T-cell (primary cell): ENCODE measurements around the gene BAIAP2L1. TPM values are rescaled to one million over a fixed set of nuclear protein-coding genes. Genes with fewer than 3 reads are reported as not detected.

Source experiments
- ATAC-seq, 4 experiments: fragments of 200-7000 bp in 3 of 4; fragments of 150-1000 bp in 1 of 4; cut with Tn5 transposase; replicated peaks in 1 of 4; 1 replicate in 3 of 4; 2 replicates in 1 of 4; pipeline ENCODE4 v1.10.0; 2021; ENCODE audit warnings: moderate library complexity in 3 of 4, mild to moderate bottlenecking in 2 of 4, moderate number of reproducible peaks in 1 of 4
- CTCF ChIA-PET, 2 donors: fragments of 300-600 bp; sonication (Branson Sonifier 250); formaldehyde crosslinking; loops; one replicate each; lab custom pipeline; 2022; ENCODE audit warnings: antibody characterized with exemption in 2 of 2; lab: Charles Lee
- POLR2A ChIA-PET, 2 donors: fragments of 300-600 bp; sonication (Branson Sonifier 250); formaldehyde crosslinking; loops; one replicate each; lab custom pipeline; 2022; ENCODE audit warnings: antibody characterized with exemption in 2 of 2; lab: Charles Lee
- DNase-seq, 35 experiments: peaks; one replicate each; pipeline versions ENCODE4 v3.0.0 to v3.0.0-alpha.2; 2013 to 2023
- H3K27ac ChIP-seq: one replicate; pipeline ENCODE4 v1.5.1; 2013; ENCODE audit warnings: low read length
- H3K27me3 ChIP-seq, 2 experiments: replicated peaks in 1 of 2; 1 replicate in 1 of 2; 2 replicates in 1 of 2; pipeline versions ENCODE4 v1.6.1 to v1.7.0; 2013; ENCODE audit warnings: low read length in 1 of 2, mixed read lengths in 1 of 2; ENCODE audit not compliant: control insufficient read depth in 2 of 2, insufficient read depth in 2 of 2; ENCODE audit errors: extremely low read depth in 1 of 2
- H3K36me3 ChIP-seq, 2 donors: 1 replicate in 1 of 2; 2 replicates in 1 of 2; pipeline versions ENCODE4 v1.6.1 to v1.7.0; 2013; ENCODE audit warnings: low read length in 1 of 2; ENCODE audit not compliant: control insufficient read depth in 2 of 2, insufficient read depth in 1 of 2; ENCODE audit errors: extremely low read depth in 1 of 2
- H3K4me1 ChIP-seq, 2 experiments: 1 replicate in 1 of 2; 2 replicates in 1 of 2; pipeline versions ENCODE4 v1.6.1 to v1.7.0; 2013; ENCODE audit warnings: low read length in 2 of 2, mixed read lengths in 1 of 2; ENCODE audit not compliant: insufficient read depth in 2 of 2, control insufficient read depth in 1 of 2; ENCODE audit errors: extremely low read depth in 1 of 2
- H3K4me3 ChIP-seq, 2 donors: 1 replicate in 1 of 2; 2 replicates in 1 of 2; pipeline versions ENCODE4 v1.5.1 to v1.7.0; 2013; ENCODE audit warnings: mild to moderate bottlenecking in 2 of 2, low read length in 1 of 2, moderate library complexity in 1 of 2; ENCODE audit not compliant: control insufficient read depth in 1 of 2; ENCODE audit errors: extremely low read depth in 1 of 2
- H3K9me3 ChIP-seq: 2 replicates; pipeline ENCODE4 v1.7.0; 2013
- H3K27ac Mint-ChIP-seq, 2 donors: one replicate each; pipeline ENCODE4 v1.8.0; 2020 to 2021; ENCODE audit warnings: mild to moderate bottlenecking in 2 of 2, mixed read lengths in 2 of 2
- H3K27me3 Mint-ChIP-seq, 2 donors: one replicate each; pipeline ENCODE4 v1.8.0; 2021 to 2022; ENCODE audit warnings: mixed read lengths in 2 of 2
- H3K36me3 Mint-ChIP-seq: one replicate; pipeline ENCODE4 v1.8.0; 2021; ENCODE audit warnings: mixed read lengths
- H3K4me1 Mint-ChIP-seq, 3 donors: one replicate each; pipeline ENCODE4 v1.8.0; 2020 to 2022; ENCODE audit warnings: mixed read lengths in 3 of 3, mild to moderate bottlenecking in 1 of 3
- H3K4me3 Mint-ChIP-seq, 3 donors: one replicate each; pipeline ENCODE4 v1.8.0; 2020 to 2022; ENCODE audit warnings: mild to moderate bottlenecking in 3 of 3, mixed read lengths in 3 of 3, moderate library complexity in 3 of 3
- H3K9me3 Mint-ChIP-seq, 3 donors: one replicate each; pipeline ENCODE4 v1.8.0; 2020 to 2022; ENCODE audit warnings: mixed read lengths in 3 of 3
- WGBS: methylation state at CpG from one replicate; pipeline ENCODE4 v1.1.5; 2013; ENCODE audit warnings: missing lambda C conversion rate; ENCODE audit not compliant: insufficient coverage; 5-methylcytosine and 5-hydroxymethylcytosine counted together
- total RNA-seq, 35 experiments: library from RNA in 6 of 35; stranded (reverse) in 6 of 35; fragments of 120-200 nt in 1 of 35; gene quantifications; one replicate each; pipeline versions ENCODE4 v1.2.1 to v1.2.4 and lab custom pipeline; 2013 to 2026

BAIAP2L1 gene
- total RNA-seq, 5 donors from 2014 or later (not counting 1 experiment from before 2014, with no cell fraction given): 0.92 to 2.6 (median 1.5) TPM

DNA sequence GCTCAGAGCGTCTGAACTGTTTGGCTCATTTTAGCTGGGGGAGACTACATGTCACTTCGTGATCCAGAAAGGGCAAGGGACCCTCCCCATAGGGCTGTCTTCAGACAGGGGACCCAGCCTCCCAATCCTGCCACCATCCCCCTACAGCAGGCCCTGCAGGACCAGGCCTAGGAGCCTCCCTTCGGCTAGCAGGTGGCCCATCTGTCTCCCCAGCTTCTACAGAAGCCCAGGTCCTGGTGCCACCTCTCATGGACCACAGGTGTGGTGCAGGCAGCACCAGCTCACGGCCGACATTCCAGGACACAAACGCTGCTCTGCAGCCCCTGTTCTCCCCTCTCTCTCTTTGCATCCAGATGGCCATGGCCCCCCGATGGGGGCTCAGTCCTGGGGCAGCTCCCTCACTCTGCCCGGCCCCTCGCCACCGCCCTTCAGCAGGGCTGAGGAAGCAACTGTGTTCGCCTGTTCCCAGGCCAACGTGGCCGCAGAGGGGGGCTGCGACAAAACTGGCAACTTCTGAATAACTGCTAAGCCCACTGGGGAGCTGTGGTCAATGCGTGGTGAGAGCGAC, 159.1 kb downstream of the BAIAP2L1 start:
- H3K27me3 Mint-ChIP-seq: no peaks in the 10 kb centered on the region
- no peak overlapping the region for H3K4me3 Mint-ChIP-seq
- no peak overlapping the region for H3K27ac Mint-ChIP-seq
- H3K27ac ChIP-seq: no peak overlapping the region
- H3K9me3 ChIP-seq: no peaks in the 10 kb centered on the region
- peaks cover 32 to 66% of the 10 kb centered on the region in 2 donors for H3K36me3 ChIP-seq
- WGBS: 96% methylated on average over 15 of the region's 16 CpGs
- ChIA-PET POLR2A (interaction anchor here in 1 of 2 donors (0.6 kb wide), 1 partner anchor 270 kb away, joined by 3 read pairs; no protein-coding TSS in a partner anchor), CTCF (no interaction called here)
- H3K27me3 ChIP-seq: no peaks in the 10 kb centered on the region
- no peak for DNase-seq
- peaks cover 0 to 18% of the 10 kb centered on the region in 2 experiments for H3K4me1 ChIP-seq
- no peak for ATAC-seq
- no peaks in the 10 kb centered on the region for H3K9me3 Mint-ChIP-seq
- peaks cover 6 to 7% (median 6%) of the 10 kb centered on the region in 3 donors for H3K4me1 Mint-ChIP-seq
- no peak overlapping the region for H3K4me3 ChIP-seq
- peaks cover 21% of the 10 kb centered on the region for H3K36me3 Mint-ChIP-seq

Other genes starting within 250 kb of the BAIAP2L1 start
- gene BHLHA15, start 189.7 kb downstream of the BAIAP2L1 start, total RNA-seq: under 1 TPM in 1 of 5 donors, not detected in 4; 0.55 TPM
- gene TECPR1, start 148.9 kb downstream of the BAIAP2L1 start, total RNA-seq: 100 to 1,000 TPM; 118 to 192 (median 162) TPM
- 10 to 100 TPM; 53.4 to 73.0 (median 61.2) TPM for gene BRI3, start 119.4 kb downstream of the BAIAP2L1 start, total RNA-seq
- under 1 TPM in 4 of 5 donors, not detected in 1; 0.09 to 0.56 (median 0.20) TPM for gene NPTX2, start 216.2 kb upstream of the BAIAP2L1 start, total RNA-seq